A549 (cell line): ENCODE data around the gene BGN. TPM values are rescaled to one million over a fixed set of nuclear protein-coding genes. Genes with fewer than 3 reads are reported as not detected.

Experiments
- ATAC-seq, 2 experiments: fragments of 200-7000 bp in 1 of 2; fragments of >200 bp in 1 of 2; cut with Nextera tagmentation in 1 of 2; cut with Tn5 transposase in 1 of 2; 3 replicates each; pipeline versions ENCODE4 v1.8.0 to v1.9.1; 2018 to 2020; ENCODE audit warnings: mild to moderate bottlenecking in 1 of 2, moderate library complexity in 1 of 2
- CTCF ChIA-PET: fragments of 300-600 bp; sonication (Branson Sonifier 250); formaldehyde crosslinking; extraction: SDS; loops from one replicate; lab custom pipeline; 2021; ENCODE audit warnings: antibody characterized with exemption, inconsistent platforms; lab: Yijun Ruan, JAX
- POLR2A ChIA-PET: fragments of 350-600 bp; formaldehyde crosslinking; extraction: SDS; loops from one replicate; lab custom pipeline; 2021; ENCODE audit warnings: antibody characterized with exemption, inconsistent platforms; lab: Yijun Ruan, JAX
- DNase-seq, 2 experiments: peaks; one replicate each; pipeline versions ENCODE4 v3.0.0 to v3.0.0-alpha.2; 2011 to 2016; ENCODE audit warnings: low read depth in 1 of 2, low spot score in 1 of 2
- FAIRE-seq: peaks from 2 replicates; lab custom pipeline; 2011; peaks lifted over from hg19 to GRCh38; lab: Jason Lieb, UNC
- H3K27ac ChIP-seq, 2 experiments: fragments of >200 bp; sonication (Bioruptor Twin); formaldehyde crosslinking; 3 replicates each; pipeline ENCODE4 v1.5.1; 2016 to 2017
- H3K4me1 ChIP-seq: fragments of >200 bp; sonication (Bioruptor Twin); formaldehyde crosslinking; 3 replicates; pipeline ENCODE4 v1.6.1; 2016
- H3K4me2 ChIP-seq: fragments of >200 bp; sonication (Bioruptor Twin); formaldehyde crosslinking; 3 replicates; pipeline ENCODE4 v1.6.1; 2016
- H3K4me3 ChIP-seq: fragments of >200 bp; sonication (Bioruptor Twin); formaldehyde crosslinking; 3 replicates; pipeline ENCODE4 v1.5.1; 2016
- H3K9me3 ChIP-seq: fragments of >200 bp; sonication (Bioruptor Twin); formaldehyde crosslinking; 3 replicates; pipeline ENCODE4 v1.6.1; 2016
- ATOH8 ChIP-seq: fragments of 250-450 bp; sonication (Bioruptor Pico); IDR thresholded peaks from 2 replicates; pipeline ENCODE4 v1.5.0; 2020; ENCODE audit warnings: low read depth, mild to moderate bottlenecking, moderate library complexity
- CBX8 ChIP-seq: fragments of 200-600 bp; sonication (generic); IDR thresholded peaks from 2 replicates; pipeline ENCODE4 v1.6.1; 2016
- CEBPB ChIP-seq, 2 experiments: fragments of >200 bp in 1 of 2; sonication (Bioruptor Twin) in 1 of 2; formaldehyde crosslinking in 1 of 2; IDR thresholded peaks; 2 replicates each; pipeline ENCODE4 v1.6.1; 2012 to 2016
- CHD2 ChIP-seq: fragments of 150-350 bp; IDR thresholded peaks from 2 replicates; pipeline ENCODE4 v1.6.1; 2014; ENCODE audit warnings: low read length; ENCODE audit not compliant: partially characterized antibody
- EHF ChIP-seq: fragments of 250-450 bp; sonication (Bioruptor Pico); IDR thresholded peaks from 2 replicates; pipeline ENCODE4 v1.5.0; 2020; ENCODE audit warnings: mild to moderate bottlenecking
- EHMT2 ChIP-seq: fragments of 200-600 bp; sonication (generic); IDR thresholded peaks from 2 replicates; pipeline ENCODE4 v1.6.1; 2016; ENCODE audit warnings: antibody characterized with exemption, low read depth, mild to moderate bottlenecking, moderate library complexity
- FOSL2 ChIP-seq, 2 experiments: fragments of 450-650 bp in 1 of 2; fragments of >200 bp in 1 of 2; sonication (Bioruptor Twin) in 1 of 2; formaldehyde crosslinking; IDR thresholded peaks; 2 replicates each; pipeline versions ENCODE4 v1.5.0 to v1.6.1; 2016 to 2020; ENCODE audit warnings: mild to moderate bottlenecking in 1 of 2, moderate library complexity in 1 of 2
- HDAC2 ChIP-seq: fragments of 200-600 bp; sonication (generic); IDR thresholded peaks from 2 replicates; pipeline ENCODE4 v1.6.1; 2016
- HES2 ChIP-seq: fragments of >200 bp; sonication (Bioruptor Twin); formaldehyde crosslinking; IDR thresholded peaks from 2 replicates; pipeline ENCODE4 v1.6.1; 2016
- HMGXB4 ChIP-seq: fragments of 250-450 bp; sonication (Bioruptor Pico); IDR thresholded peaks from 2 replicates; pipeline ENCODE4 v1.5.0; 2021; ENCODE audit warnings: mild to moderate bottlenecking, moderate library complexity, borderline replicate concordance
- HOXA7 ChIP-seq: fragments of 250-450 bp; sonication (Bioruptor Pico); IDR thresholded peaks from 2 replicates; pipeline ENCODE4 v1.5.0; 2020; ENCODE audit warnings: mild to moderate bottlenecking, moderate library complexity
- HOXB13 ChIP-seq: fragments of 250-450 bp; sonication (Bioruptor Pico); IDR thresholded peaks from 2 replicates; pipeline ENCODE4 v1.5.0; 2020; ENCODE audit warnings: low read depth, mild to moderate bottlenecking, moderate library complexity
- JUN ChIP-seq, 2 experiments: fragments of >200 bp; sonication (Bioruptor Twin); formaldehyde crosslinking; IDR thresholded peaks; 2 replicates in 1 of 2; 3 replicates in 1 of 2; pipeline ENCODE4 v1.6.1; 2016 to 2017
- KDM5A ChIP-seq: fragments of 200-600 bp; sonication (generic); IDR thresholded peaks from 2 replicates; pipeline ENCODE4 v1.6.1; 2016; ENCODE audit warnings: antibody characterized with exemption, mild to moderate bottlenecking
- MAFK ChIP-seq: fragments of 450-650 bp; IDR thresholded peaks from 2 replicates; pipeline ENCODE4 v1.6.1; 2014; ENCODE audit not compliant: partially characterized antibody
- MAZ ChIP-seq: fragments of 150-350 bp; IDR thresholded peaks from 2 replicates; pipeline ENCODE4 v1.6.1; 2014; ENCODE audit warnings: antibody characterized with exemption, low read depth, low read length, borderline replicate concordance
- NFE2L2 ChIP-seq: fragments of 150-350 bp; conservative IDR thresholded peaks from 2 replicates; pipeline ENCODE4 v1.6.1; 2014; ENCODE audit warnings: low read length
- NR3C1 ChIP-seq: fragments of >200 bp; sonication (Bioruptor Twin); formaldehyde crosslinking; IDR thresholded peaks from 3 replicates; pipeline ENCODE4 v1.6.1; 2017
- POLR2A ChIP-seq: IDR thresholded peaks from 2 replicates; pipeline ENCODE4 v1.6.1; 2012; ENCODE audit warnings: mild to moderate bottlenecking, low read length
- RARB ChIP-seq: fragments of 250-450 bp; sonication (Bioruptor Pico); IDR thresholded peaks from 2 replicates; pipeline ENCODE4 v1.8.0; 2021; ENCODE audit warnings: mild to moderate bottlenecking, moderate library complexity
- RFX5 ChIP-seq: fragments of 450-650 bp; IDR thresholded peaks from 2 replicates; pipeline ENCODE4 v1.7.1; 2014; ENCODE audit warnings: antibody characterized with exemption, mild to moderate bottlenecking, moderate library complexity
- RNF2 ChIP-seq: fragments of 200-600 bp; sonication (generic); IDR thresholded peaks from 2 replicates; pipeline ENCODE4 v1.6.1; 2016; ENCODE audit warnings: low read depth, mild to moderate bottlenecking, antibody characterized with exemption, moderate library complexity, borderline replicate concordance
- ZFP36 ChIP-seq: fragments of 450-650 bp; IDR thresholded peaks from 2 replicates; pipeline ENCODE4 v1.6.1; 2014; ENCODE audit warnings: borderline replicate concordance; ENCODE audit not compliant: partially characterized antibody
- ZNF302 ChIP-seq: fragments of 250-450 bp; sonication (Bioruptor Pico); IDR thresholded peaks from 2 replicates; pipeline ENCODE4 v1.9.0; 2021; ENCODE audit warnings: inconsistent platforms, mild to moderate bottlenecking, moderate library complexity
- WGBS: methylation state at CpG from one replicate; pipeline ENCODE4 v1.1.6; 2017; ENCODE audit errors: missing lambda C conversion rate; 5-methylcytosine and 5-hydroxymethylcytosine counted together
- polyA plus RNA-seq, 4 experiments: library from polyadenylated mRNA; depleted of rRNA in 3 of 4; stranded (reverse); fragments of >200 nt; fragmentation: RNase III in 1 of 4; extraction: RNeasy Plus Mini Kit Qiagen cat#74134 plus additional on column Dnase treatment in 1 of 4; gene quantifications; 2 replicates in 3 of 4; 3 replicates in 1 of 4; pipeline ENCODE4 v1.2.3, GENCODE V29; 2011 to 2017

The BGN gene
- polyA plus RNA-seq, 2 of the 4 experiments (the other 2 are of a cell fraction) = 0.04 TPM; not detected in 1

- DNase-seq = no peak
- no peak overlapping the region for H3K27ac ChIP-seq
- ChIA-PET POLR2A (interaction anchor here (0.7 kb wide), 1 partner anchor 29 kb away, joined by 3 read pairs; no protein-coding TSS in a partner anchor), CTCF (interaction anchor here (1.3 kb wide), 1 partner anchor 11 kb away, joined by 3 read pairs; no protein-coding TSS in a partner anchor)
- no peak for ATAC-seq
- H3K4me3 ChIP-seq = no peak overlapping the region
- H3K9me3 ChIP-seq = no peaks in the 10 kb centered on the region
- TF ChIP-seq ZFP36 (no peak), MAFK (no peak), HOXB13 (CRISPR knock-in tag) (no peak), HMGXB4 (CRISPR knock-in tag) (no peak), NR3C1 (no peak), NFE2L2 (no peak), RFX5 (no peak), EHMT2 (no peak), CHD2 (no peak), HDAC2 (no peak)
- no peak for FAIRE-seq
- no peaks in the 10 kb centered on the region for H3K4me1 ChIP-seq
- H3K4me2 ChIP-seq = no peak overlapping the region
- WGBS = 70% methylated on average over 4 of the region's 14 CpGs
These were observed 8.0 kb downstream of the BGN start for GRCh38 chrX:153502796-153503195.

GRCh38 chrX:153504445-153505016 is 9.8 kb downstream of the BGN start:
- POLR2A ChIA-PET = no interaction called here
- H3K4me1 ChIP-seq = no peaks in the 10 kb centered on the region
- H3K4me2 ChIP-seq = no peak overlapping the region
- FAIRE-seq = no peak
- no peak for ATAC-seq
- no peaks in the 10 kb centered on the region for H3K9me3 ChIP-seq
- CTCF ChIA-PET = interaction anchor here (1.2 to 7.6 kb wide), 3 partner anchors 32 to 472 kb away, joined by 3 to 130 read pairs (median 66); partner anchors contain the start of gene HAUS7
- H3K4me3 ChIP-seq = no peak overlapping the region
- H3K27ac ChIP-seq = no peak overlapping the region
- DNase-seq = no peak
- 83% methylated on average over 9 of the region's 26 CpGs for WGBS
- TF ChIP-seq ZNF302 (CRISPR knock-in tag) = no peak
- no peak for TF ChIP-seq HOXA7
- no peak for TF ChIP-seq EHMT2
- no peak for TF ChIP-seq HDAC2
- TF ChIP-seq EHF (CRISPR knock-in tag) = no peak
- no peak for TF ChIP-seq RARB (CRISPR knock-in tag)
- no peak for TF ChIP-seq MAFK
- no peak for TF ChIP-seq RNF2
- no peak for TF ChIP-seq CEBPB (IDR thresholded peaks at IDR 0.05)
- TF ChIP-seq CBX8 = no peak
- TF ChIP-seq FOSL2 (IDR thresholded peaks at IDR 0.05) = no peak
- TF ChIP-seq FOSL2 (CRISPR knock-in tag; IDR thresholded peaks at IDR 0.05) = no peak
- no peak for TF ChIP-seq HES2
- TF ChIP-seq ATOH8 (CRISPR knock-in tag) = no peak
- no peak for TF ChIP-seq JUN (IDR thresholded peaks at IDR 0.05)
- TF ChIP-seq POLR2A = no peak
- TF ChIP-seq KDM5A = no peak
- TF ChIP-seq MAZ = no peak
- no peak for TF ChIP-seq ZFP36
